Lower leg skin (tissue), 3 donors: ENCODE data around the gene UQCRC1.

ENCODE experiments used
- CTCF ChIP-seq, 3 donors: fragments of 450-650 bp; IDR thresholded peaks; one replicate each; pipeline ENCODE4 v1.5.1; 2016; ENCODE audit warnings: antibody characterized with exemption in 3 of 3, mild to moderate bottlenecking in 3 of 3, moderate library complexity in 2 of 3
- POLR2A ChIP-seq, 2 donors: fragments of 450-650 bp; IDR thresholded peaks; one replicate each; pipeline ENCODE4 v1.6.1; 2016 to 2017; ENCODE audit warnings: antibody characterized with exemption in 2 of 2, mild to moderate bottlenecking in 1 of 2, moderate library complexity in 1 of 2

GRCh38 chr3:48558493-48559134 is 50.8 kb downstream of the UQCRC1 start:
- TF ChIP-seq POLR2A (IDR thresholded peaks at IDR 0.05) (no peak), CTCF (IDR thresholded peaks at IDR 0.05) (no peak)
